CD14-positive monocyte (primary cell): ENCODE results near the gene TEKT2. TPM values are rescaled to one million over a fixed set of nuclear protein-coding genes. Genes with fewer than 3 reads are reported as not detected.
A peak's percentile ranks its signal among the peaks of the same experiment; 100 is the strongest.

ENCODE experiments used
- DNase-seq, 3 donors: peaks; one replicate each; pipeline ENCODE4 v3.0.0-alpha.2; 2011 to 2022
- H2AFZ ChIP-seq: 2 replicates; pipeline ENCODE4 v1.6.0; 2012; ENCODE audit warnings: mild to moderate bottlenecking, low read depth, low read length, inconsistent platforms; ENCODE audit not compliant: insufficient read depth, poor library complexity, severe bottlenecking
- H3K27ac ChIP-seq, 2 donors: 1 replicate in 1 of 2; 2 replicates in 1 of 2; pipeline ENCODE4 v1.5.1; 2012 to 2013; ENCODE audit warnings: low read length in 2 of 2, control low read depth in 1 of 2, inconsistent platforms in 1 of 2, low read depth in 1 of 2, mild to moderate bottlenecking in 1 of 2
- H3K27me3 ChIP-seq, 2 donors: one replicate each; pipeline versions ENCODE4 v1.6.0 to v1.6.1; 2011 to 2013; ENCODE audit warnings: low read length in 2 of 2; ENCODE audit not compliant: control insufficient read depth in 2 of 2, insufficient read depth in 2 of 2
- H3K36me3 ChIP-seq, 2 donors: replicated peaks in 1 of 2; 1 replicate in 1 of 2; 2 replicates in 1 of 2; pipeline versions ENCODE4 v1.5.1 to v1.6.1; 2012 to 2013; ENCODE audit warnings: low read length in 2 of 2, control low read depth in 1 of 2, inconsistent platforms in 1 of 2, mild to moderate bottlenecking in 1 of 2; ENCODE audit not compliant: insufficient read depth in 2 of 2, control insufficient read depth in 1 of 2
- H3K4me1 ChIP-seq, 2 donors: 1 replicate in 1 of 2; 2 replicates in 1 of 2; pipeline versions ENCODE4 v1.5.1 to v1.6.1; 2012 to 2013; ENCODE audit warnings: low read length in 2 of 2, control low read depth in 1 of 2, inconsistent platforms in 1 of 2, mild to moderate bottlenecking in 1 of 2, moderate library complexity in 1 of 2; ENCODE audit not compliant: insufficient read depth in 2 of 2, control insufficient read depth in 1 of 2
- H3K4me2 ChIP-seq: replicated peaks from 2 replicates; pipeline ENCODE3; 2012; ENCODE audit warnings: low read length, moderate library complexity, mild to moderate bottlenecking; ENCODE audit not compliant: poor library complexity, severe bottlenecking; ENCODE audit errors: extremely low read depth
- H3K4me3 ChIP-seq, 3 experiments: fragments of 200-600 bp in 1 of 3; sonication (generic) in 1 of 3; replicated peaks in 1 of 3; 1 replicate in 2 of 3; 2 replicates in 1 of 3; pipeline ENCODE4 v1.5.1; 2011 to 2013; ENCODE audit warnings: low read length in 3 of 3, mild to moderate bottlenecking in 3 of 3, control low read depth in 2 of 3, low read depth in 2 of 3, inconsistent platforms in 1 of 3, moderate library complexity in 1 of 3
- H3K79me2 ChIP-seq: 2 replicates; pipeline ENCODE4 v1.6.0; 2012; ENCODE audit warnings: mild to moderate bottlenecking, control low read depth, inconsistent platforms, low read length, moderate library complexity; ENCODE audit not compliant: insufficient read depth
- H3K9ac ChIP-seq: 2 replicates; pipeline ENCODE4 v1.6.0; 2017; ENCODE audit warnings: low read length, mild to moderate bottlenecking; ENCODE audit not compliant: insufficient read depth, poor library complexity, severe bottlenecking
- H3K9me3 ChIP-seq, 2 donors: replicated peaks in 1 of 2; 1 replicate in 1 of 2; 2 replicates in 1 of 2; pipeline versions ENCODE4 v1.5.1 to v1.6.1; 2012 to 2013; ENCODE audit warnings: low read length in 2 of 2, control low read depth in 1 of 2; ENCODE audit not compliant: control insufficient read depth in 1 of 2, insufficient read depth in 1 of 2
- H4K20me1 ChIP-seq: 2 replicates; pipeline ENCODE4 v1.6.0; 2012; ENCODE audit warnings: mild to moderate bottlenecking, low read length, control low read depth, moderate library complexity; ENCODE audit not compliant: insufficient read depth
- H3K27ac Mint-ChIP-seq, 7 donors: one replicate each; pipeline ENCODE4 v1.8.0; 2020; ENCODE audit warnings: mild to moderate bottlenecking in 7 of 7, mixed read lengths in 7 of 7, moderate library complexity in 6 of 7, inconsistent platforms in 2 of 7
- H3K27me3 Mint-ChIP-seq, 3 donors: one replicate each; pipeline ENCODE4 v1.8.0; 2021 to 2022; ENCODE audit warnings: low read depth in 3 of 3, mild to moderate bottlenecking in 3 of 3, mixed read lengths in 3 of 3, moderate library complexity in 3 of 3, inconsistent platforms in 1 of 3
- H3K36me3 Mint-ChIP-seq, 2 donors: one replicate each; pipeline ENCODE4 v1.8.0; 2020; ENCODE audit warnings: mixed read lengths in 2 of 2, inconsistent platforms in 1 of 2, mild to moderate bottlenecking in 1 of 2
- H3K4me1 Mint-ChIP-seq: one replicate; pipeline ENCODE4 v1.8.0; 2020; ENCODE audit warnings: mild to moderate bottlenecking, mixed read lengths
- H3K4me3 Mint-ChIP-seq, 2 donors: one replicate each; pipeline ENCODE4 v1.8.0; 2020; ENCODE audit warnings: mild to moderate bottlenecking in 2 of 2, mixed read lengths in 2 of 2, moderate library complexity in 1 of 2
- H3K9me3 Mint-ChIP-seq, 7 donors: one replicate each; pipeline ENCODE4 v1.8.0; 2020 to 2022; ENCODE audit warnings: mixed read lengths in 7 of 7, mild to moderate bottlenecking in 6 of 7, moderate library complexity in 6 of 7, inconsistent platforms in 2 of 7
- CTCF ChIP-seq: fragments of 200-600 bp; IDR thresholded peaks from one replicate; pipeline ENCODE4 v1.8.0; 2022; ENCODE audit warnings: antibody characterized with exemption, mild to moderate bottlenecking
- WGBS: methylation state at CpG from one replicate; pipeline ENCODE4 v1.1.5; 2013; ENCODE audit warnings: missing lambda C conversion rate; ENCODE audit not compliant: insufficient coverage; 5-methylcytosine and 5-hydroxymethylcytosine counted together
- intact Hi-C, 2 donors: fragments of 100-400 bp; cut with micrococcal nuclease; formaldehyde crosslinking; loops; one replicate each; pipeline versions ENCODE4 v1.15.0 to v1.15.1; 2023
- polyA plus RNA-seq, 3 donors: library from polyadenylated mRNA; depleted of rRNA in 1 of 3; unstranded in 2 of 3; stranded (reverse) in 1 of 3; fragments of 300-500 nt in 2 of 3; fragments of >200 nt in 1 of 3; fragmentation: Illumina TruSeq in 2 of 3; gene quantifications; 1 replicate in 2 of 3; 2 replicates in 1 of 3; pipeline ENCODE4 v1.2.3, GENCODE V29; 2012 to 2021

Gene TEKT2
- polyA plus RNA-seq, 3 donors = 0.23 TPM; not detected in 2

DNA sequence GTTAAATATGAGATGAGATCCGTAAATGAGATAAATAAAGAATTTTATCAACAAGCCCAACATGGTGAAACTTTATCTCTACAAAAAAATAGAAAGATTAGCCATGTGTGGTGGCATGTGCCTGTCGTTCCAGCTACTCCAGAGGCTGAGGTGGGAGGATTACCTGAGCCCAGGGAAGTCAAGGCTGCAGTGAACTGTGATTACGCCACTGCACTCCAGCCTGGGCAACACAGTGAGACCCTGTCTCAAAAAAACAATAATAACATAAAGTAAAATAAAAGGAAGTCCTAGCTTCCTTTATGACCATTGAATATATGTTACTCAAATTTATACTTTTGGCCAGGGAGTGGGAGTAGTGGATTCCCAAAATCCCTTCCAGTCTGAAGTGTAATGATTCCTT is 48.7 kb upstream of the TEKT2 start:
- H3K27me3 ChIP-seq = no peaks in the 10 kb centered on the region
- H3K9ac ChIP-seq = peak overlapping the region; percentile 19
- H3K4me3 ChIP-seq = peak overlapping the region in 1 of 3 experiments; percentile 9
- H3K27ac ChIP-seq = peak overlapping the region; percentile 67 to 76
- Mint-ChIP-seq H3K36me3 (peaks cover 34 to 60% of the 10 kb centered on the region in 2 donors), H3K27me3 (no peaks in the 10 kb centered on the region), H3K4me1 (peaks cover 28% of the 10 kb centered on the region), H3K9me3 (no peaks in the 10 kb centered on the region), H3K27ac (peak overlapping the region; percentile 89 to 93 (median 91)), H3K4me3 (peak overlapping the region in 1 of 2 donors; percentile 72)
- H3K9me3 ChIP-seq = no peaks in the 10 kb centered on the region
- intact Hi-C loops = no loop called here
- H3K79me2 ChIP-seq = peaks cover 6% of the 10 kb centered on the region
- peak overlapping the region; percentile 43 for H3K4me2 ChIP-seq
- H4K20me1 ChIP-seq = no peaks in the 10 kb centered on the region
- no peak for DNase-seq
- TF ChIP-seq CTCF = no peak
- H3K4me1 ChIP-seq = peaks cover 24 to 29% of the 10 kb centered on the region in 2 donors
- H2AFZ ChIP-seq = peak overlapping the region; percentile 47
- whole genome bisulfite sequencing = no CpG with 5 or more reads among the region's 3 CpGs
- H3K36me3 ChIP-seq = peaks cover 27 to 57% of the 10 kb centered on the region in 2 donors

DNA sequence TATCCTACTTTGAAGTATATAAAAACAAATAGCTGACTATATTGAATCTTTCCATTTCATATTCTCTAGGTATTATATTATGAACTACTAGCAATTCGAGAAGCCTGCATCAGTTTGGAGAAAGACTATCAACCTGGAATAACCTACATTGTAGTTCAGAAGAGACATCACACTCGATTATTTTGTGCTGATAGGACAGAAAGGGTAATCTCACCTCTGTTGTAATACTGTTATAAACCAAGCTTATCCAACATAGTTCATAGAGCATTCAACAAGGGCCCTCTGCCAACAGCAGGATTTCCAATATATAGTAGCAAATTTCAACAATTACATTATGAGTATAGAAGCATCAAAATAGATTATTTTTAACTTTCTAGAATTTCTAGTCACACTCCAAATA is 43.7 kb upstream of the TEKT2 start:
- H2AFZ ChIP-seq = no peak overlapping the region
- no peaks in the 10 kb centered on the region for H4K20me1 ChIP-seq
- no peaks in the 10 kb centered on the region for H3K27me3 ChIP-seq
- Mint-ChIP-seq H3K4me1 (peaks cover 11% of the 10 kb centered on the region), H3K4me3 (no peak overlapping the region), H3K27me3 (no peaks in the 10 kb centered on the region), H3K9me3 (no peaks in the 10 kb centered on the region), H3K36me3 (peaks cover 49 to 80% of the 10 kb centered on the region in 2 donors), H3K27ac (no peak overlapping the region)
- H3K27ac ChIP-seq = no peak overlapping the region
- H3K79me2 ChIP-seq = no peaks in the 10 kb centered on the region
- DNase-seq = no peak
- no peak for TF ChIP-seq CTCF
- H3K9me3 ChIP-seq = no peaks in the 10 kb centered on the region
- no peak overlapping the region for H3K4me3 ChIP-seq
- H3K9ac ChIP-seq = no peak overlapping the region
- H3K4me2 ChIP-seq = no peak overlapping the region
- H3K4me1 ChIP-seq = peaks cover 10 to 11% of the 10 kb centered on the region in 2 donors
- peaks cover 43 to 82% of the 10 kb centered on the region in 2 donors for H3K36me3 ChIP-seq
- intact Hi-C loops = no loop called here
- WGBS = no CpG with 5 or more reads among the region's 2 CpGs
